NOMO-1 (cell line): ENCODE data around the gene PCAT7.

ENCODE experiments used
- DNase-seq, 2 experiments: peaks; one replicate each; lab custom pipeline; 2025; ENCODE audit not compliant: unreplicated experiment in 2 of 2; lab: John Stamatoyannopoulos, UW

PCAT7 gene

GRCh38 chr9:94600715-94601114 is 45.8 kb downstream of the PCAT7 start:
- no peak for DNase-seq

GRCh38 chr9:94602666-94603065 is 47.8 kb downstream of the PCAT7 start:
- no peak for DNase-seq

GRCh38 chr9:94603259-94604160 is 48.6 kb downstream of the PCAT7 start:
- peak; percentile 3 to 6 for DNase-seq

GRCh38 chr9:94606646-94607422 is 52.0 kb downstream of the PCAT7 start:
- no peak for DNase-seq

GRCh38 chr9:94607423-94607691 is 52.5 kb downstream of the PCAT7 start:
- no peak for DNase-seq

GRCh38 chr9:94610181-94610606 is 55.3 kb downstream of the PCAT7 start:
- no peak for DNase-seq

GRCh38 chr9:94611638-94612068 is 56.8 kb downstream of the PCAT7 start:
- DNase-seq, result no peak

- no peak for DNase-seq
Observed at GRCh38 chr9:94612071-94612470, 57.2 kb downstream of the PCAT7 start.

GRCh38 chr9:94613003-94613402 is 58.1 kb downstream of the PCAT7 start:
- DNase-seq, result no peak

GRCh38 chr9:94619026-94619425 is 64.1 kb downstream of the PCAT7 start:
- no peak for DNase-seq
